ENCODE measurements around the gene ABCB4. TPM values are rescaled to one million over a fixed set of nuclear protein-coding genes. Genes with fewer than 3 reads are reported as not detected.
A peak's percentile ranks its signal among the peaks of the same experiment; 100 is the strongest.

The ABCB4 gene
- 30.6 TPM for total RNA-seq (ENCODE audit: insufficient read depth, low replicate concordance)

GRCh38 chr7:87475359-87476178 is at the start of gene ABCB4:
TSS of gene ABCB4 (minus strand) at chr7:87475680. CDS start at chr7:87475465, 215 bp downstream.
- peak; percentile 3 for DNase-seq (ENCODE audit: low spot score)

- no peak for DNase-seq (ENCODE audit: low spot score)
These were observed 43.3 kb upstream of the ABCB4 start for GRCh38 chr7:87518735-87519134.

- no peak for DNase-seq (ENCODE audit: low spot score)
These were observed 42.4 kb upstream of the ABCB4 start for GRCh38 chr7:87517891-87518290.

- no peak for DNase-seq (ENCODE audit: low spot score)
These were observed 41.8 kb upstream of the ABCB4 start for GRCh38 chr7:87517136-87517815.

- no peak for DNase-seq (ENCODE audit: low spot score)
These were observed 38.4 kb upstream of the ABCB4 start for GRCh38 chr7:87513735-87514335.

GRCh38 chr7:87512906-87513305 is 37.4 kb upstream of the ABCB4 start:
- DNase-seq (ENCODE audit: low spot score) = no peak

- DNase-seq (ENCODE audit: low spot score) = no peak
These were observed 36.0 kb upstream of the ABCB4 start for GRCh38 chr7:87511510-87511909.

- no peak for DNase-seq (ENCODE audit: low spot score)
These were observed 35.0 kb upstream of the ABCB4 start for GRCh38 chr7:87510411-87510875.

GRCh38 chr7:87507446-87507845 is 32.0 kb upstream of the ABCB4 start:
- DNase-seq (ENCODE audit: low spot score) = no peak

GRCh38 chr7:87506246-87507180 is 31.0 kb upstream of the ABCB4 start:
- no peak for DNase-seq (ENCODE audit: low spot score)

- no peak for DNase-seq (ENCODE audit: low spot score)
These were observed 30.2 kb upstream of the ABCB4 start for GRCh38 chr7:87505557-87506245.

- no peak for DNase-seq (ENCODE audit: low spot score)
These were observed 29.6 kb upstream of the ABCB4 start for GRCh38 chr7:87505122-87505521.

GRCh38 chr7:87499494-87499893 is 24.0 kb upstream of the ABCB4 start:
- DNase-seq (ENCODE audit: low spot score) = no peak

GRCh38 chr7:87498893-87499292 is 23.4 kb upstream of the ABCB4 start:
- DNase-seq (ENCODE audit: low spot score) = no peak

GRCh38 chr7:87497482-87497881 is 22.0 kb upstream of the ABCB4 start:
- no peak for DNase-seq (ENCODE audit: low spot score)

- no peak for DNase-seq (ENCODE audit: low spot score)
These were observed 19.9 kb upstream of the ABCB4 start for GRCh38 chr7:87495366-87495765.

GRCh38 chr7:87494454-87494853 is 19.0 kb upstream of the ABCB4 start:
- no peak for DNase-seq (ENCODE audit: low spot score)

GRCh38 chr7:87483131-87483530 is 7.7 kb upstream of the ABCB4 start:
- DNase-seq (ENCODE audit: low spot score) = no peak

GRCh38 chr7:87482115-87482514 is 6.6 kb upstream of the ABCB4 start:
- DNase-seq (ENCODE audit: low spot score) = no peak

GRCh38 chr7:87480386-87480785 is 4.9 kb upstream of the ABCB4 start:
- DNase-seq (ENCODE audit: low spot score) = no peak

GRCh38 chr7:87479951-87480350 is 4.5 kb upstream of the ABCB4 start:
- no peak for DNase-seq (ENCODE audit: low spot score)

All from umbilical cord (tissue), 2 donors.